DND-41 (cell line): ENCODE measurements around the gene SIX3.

Experiments used
- ATAC-seq: fragments of 200-7000 bp; cut with Tn5 transposase; 3 replicates; pipeline ENCODE4 v1.9.1; 2021; ENCODE audit warnings: low read depth; ENCODE audit not compliant: insufficient read depth
- DNase-seq: peaks from one replicate; pipeline ENCODE4 v3.0.0-alpha.2; 2020
- H2AFZ ChIP-seq: 2 replicates; pipeline ENCODE4 v1.6.0; 2012; ENCODE audit warnings: low read depth, low read length
- H3K27ac ChIP-seq: 2 replicates; pipeline ENCODE4 v1.5.1; 2012; ENCODE audit warnings: low read length, inconsistent platforms
- H3K27me3 ChIP-seq: fragments of 200-600 bp; sonication (generic); 2 replicates; pipeline ENCODE4 v1.6.0; 2012; ENCODE audit warnings: low read length, mild to moderate bottlenecking, inconsistent platforms; ENCODE audit not compliant: insufficient read depth, poor library complexity
- H3K36me3 ChIP-seq: 2 replicates; pipeline ENCODE4 v1.5.1; 2012; ENCODE audit warnings: low read length, inconsistent platforms; ENCODE audit not compliant: insufficient read depth
- H3K4me1 ChIP-seq: 2 replicates; pipeline ENCODE4 v1.5.1; 2012; ENCODE audit warnings: mild to moderate bottlenecking, low read length; ENCODE audit not compliant: insufficient read depth
- H3K4me2 ChIP-seq: 2 replicates; pipeline ENCODE4 v1.6.0; 2012; ENCODE audit warnings: mild to moderate bottlenecking, moderate library complexity, low read length, inconsistent platforms; ENCODE audit not compliant: insufficient read depth
- H3K4me3 ChIP-seq, 2 experiments: fragments of 200-600 bp in 1 of 2; shearing (Covaris generic) in 1 of 2; 2 replicates each; pipeline ENCODE4 v1.5.1; 2012 to 2016; ENCODE audit warnings: inconsistent platforms in 2 of 2, low read length in 2 of 2, mild to moderate bottlenecking in 2 of 2, low read depth in 1 of 2, moderate library complexity in 1 of 2
- H3K79me2 ChIP-seq: 2 replicates; pipeline ENCODE4 v1.6.0; 2012; ENCODE audit warnings: low read length, inconsistent platforms; ENCODE audit not compliant: insufficient read depth
- H3K9ac ChIP-seq: 2 replicates; pipeline ENCODE4 v1.6.0; 2012; ENCODE audit warnings: low read depth, mild to moderate bottlenecking, inconsistent platforms, low read length, moderate library complexity
- H3K9me3 ChIP-seq: 2 replicates; pipeline ENCODE4 v1.5.1; 2012; ENCODE audit warnings: low read length, moderate library complexity, mild to moderate bottlenecking, inconsistent platforms; ENCODE audit not compliant: insufficient read depth, severe bottlenecking
- H4K20me1 ChIP-seq: 2 replicates; pipeline ENCODE4 v1.6.0; 2012; ENCODE audit warnings: low read length; ENCODE audit not compliant: insufficient read depth
- CTCF ChIP-seq: IDR thresholded peaks from 2 replicates; pipeline ENCODE4 v1.5.1; 2012; ENCODE audit warnings: borderline replicate concordance, low read length, moderate library complexity, mild to moderate bottlenecking; ENCODE audit not compliant: poor library complexity, severe bottlenecking; ENCODE audit errors: extremely low read depth
- EZH2 ChIP-seq: IDR thresholded peaks from 3 replicates; pipeline ENCODE4 v1.6.1; 2012; ENCODE audit warnings: borderline replicate concordance, low read depth, mild to moderate bottlenecking, moderate library complexity, low read length, inconsistent platforms; ENCODE audit not compliant: severe bottlenecking

SIX3 gene

GRCh38 chr2:44941551-44942234 is at the start of gene SIX3:
Gene SIX3, plus strand, starts transcription at chr2:44941702. Its CDS starts 403 bp downstream, at chr2:44942105.
- no peak within 1 kb of the TSS for H3K27ac ChIP-seq
- no peak within 1 kb of the TSS for H3K4me2 ChIP-seq
- no peak for TF ChIP-seq EZH2
- no peak for TF ChIP-seq CTCF
- no peak within 1 kb of the TSS for H3K9ac ChIP-seq
- no peak within 1 kb of the TSS for H3K4me3 ChIP-seq
- H4K20me1 ChIP-seq: no peaks in the 10 kb centered on the region
- ATAC-seq (no peak), DNase-seq (no peak)
- no peaks in the 10 kb centered on the region for H3K4me1 ChIP-seq
- H3K36me3 ChIP-seq: no peaks in the 10 kb centered on the region
- no peaks in the 10 kb centered on the region for H3K27me3 ChIP-seq
- no peak within 1 kb of the TSS for H2AFZ ChIP-seq
- no peaks in the 10 kb centered on the region for H3K79me2 ChIP-seq
- H3K9me3 ChIP-seq: no peaks in the 10 kb centered on the region

GRCh38 chr2:44894058-44894457 is 47.4 kb upstream of the SIX3 start:
- no peak overlapping the region for H3K27ac ChIP-seq
- H3K4me1 ChIP-seq: no peaks in the 10 kb centered on the region
- no peaks in the 10 kb centered on the region for H3K79me2 ChIP-seq
- no peaks in the 10 kb centered on the region for H3K27me3 ChIP-seq
- ATAC-seq (no peak), DNase-seq (no peak)
- no peaks in the 10 kb centered on the region for H4K20me1 ChIP-seq
- TF ChIP-seq EZH2 (no peak), CTCF (no peak)
- H3K9me3 ChIP-seq: peaks cover 12% of the 10 kb centered on the region
- H3K36me3 ChIP-seq: no peaks in the 10 kb centered on the region
- H3K9ac ChIP-seq: no peak overlapping the region
- H3K4me2 ChIP-seq: no peak overlapping the region
- no peak overlapping the region for H2AFZ ChIP-seq
- H3K4me3 ChIP-seq: no peak overlapping the region

- ATAC-seq (no peak), DNase-seq (no peak)
- no peaks in the 10 kb centered on the region for H3K27me3 ChIP-seq
- H3K9me3 ChIP-seq: peaks cover 12% of the 10 kb centered on the region
- TF ChIP-seq EZH2 (no peak), CTCF (no peak)
- H2AFZ ChIP-seq: no peak overlapping the region
- H3K4me2 ChIP-seq: no peak overlapping the region
- H3K9ac ChIP-seq: no peak overlapping the region
- H3K27ac ChIP-seq: no peak overlapping the region
- H3K36me3 ChIP-seq: no peaks in the 10 kb centered on the region
- no peak overlapping the region for H3K4me3 ChIP-seq
- H3K4me1 ChIP-seq: no peaks in the 10 kb centered on the region
- H4K20me1 ChIP-seq: no peaks in the 10 kb centered on the region
- H3K79me2 ChIP-seq: no peaks in the 10 kb centered on the region
Observed at GRCh38 chr2:44895061-44895460, 46.4 kb upstream of the SIX3 start.
